Lower leg skin (tissue), 3 donors: ENCODE data around the gene DCDC2.

ENCODE experiments used
- POLR2A ChIP-seq, 2 donors: fragments of 450-650 bp; IDR thresholded peaks; one replicate each; pipeline ENCODE4 v1.6.1; 2016 to 2017; ENCODE audit warnings: antibody characterized with exemption in 2 of 2, mild to moderate bottlenecking in 1 of 2, moderate library complexity in 1 of 2
- TF ChIP-seq, protein P1 (sequence below), 3 donors: fragments of 450-650 bp; IDR thresholded peaks; one replicate each; pipeline ENCODE4 v1.5.1; 2016; ENCODE audit warnings: antibody characterized with exemption in 3 of 3, mild to moderate bottlenecking in 3 of 3, moderate library complexity in 2 of 3

DNA sequence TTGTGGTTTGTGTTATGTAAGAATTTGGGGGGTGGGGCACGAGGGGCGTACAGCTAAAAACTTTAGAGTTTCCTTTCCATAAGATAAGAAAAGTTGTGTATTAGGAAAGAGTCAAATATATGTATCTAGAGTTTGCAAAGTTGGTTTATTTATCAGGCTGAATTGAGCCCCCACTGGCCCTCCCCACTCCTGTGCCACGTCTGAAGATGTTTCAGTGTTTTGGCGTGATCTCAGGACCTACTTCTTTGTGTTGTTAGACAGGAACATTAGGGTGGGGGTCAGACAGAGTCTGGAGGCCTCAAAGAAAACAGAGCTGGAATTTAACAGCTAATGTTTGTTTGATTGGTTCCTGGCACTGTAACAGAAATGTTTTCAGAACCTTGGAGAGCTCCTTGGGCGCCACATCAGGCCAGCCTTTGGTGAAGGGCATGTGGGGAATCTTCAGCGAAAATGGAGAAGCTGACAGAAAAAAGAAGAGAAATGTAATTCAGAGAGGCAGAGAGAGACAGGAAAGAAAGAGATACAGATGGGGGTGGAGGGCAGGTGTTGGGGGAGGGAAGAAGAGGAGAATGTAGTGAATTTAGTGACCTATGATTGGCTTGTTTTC lies 231.2 kb downstream of the DCDC2 start:
- TF ChIP-seq, protein P1, sequence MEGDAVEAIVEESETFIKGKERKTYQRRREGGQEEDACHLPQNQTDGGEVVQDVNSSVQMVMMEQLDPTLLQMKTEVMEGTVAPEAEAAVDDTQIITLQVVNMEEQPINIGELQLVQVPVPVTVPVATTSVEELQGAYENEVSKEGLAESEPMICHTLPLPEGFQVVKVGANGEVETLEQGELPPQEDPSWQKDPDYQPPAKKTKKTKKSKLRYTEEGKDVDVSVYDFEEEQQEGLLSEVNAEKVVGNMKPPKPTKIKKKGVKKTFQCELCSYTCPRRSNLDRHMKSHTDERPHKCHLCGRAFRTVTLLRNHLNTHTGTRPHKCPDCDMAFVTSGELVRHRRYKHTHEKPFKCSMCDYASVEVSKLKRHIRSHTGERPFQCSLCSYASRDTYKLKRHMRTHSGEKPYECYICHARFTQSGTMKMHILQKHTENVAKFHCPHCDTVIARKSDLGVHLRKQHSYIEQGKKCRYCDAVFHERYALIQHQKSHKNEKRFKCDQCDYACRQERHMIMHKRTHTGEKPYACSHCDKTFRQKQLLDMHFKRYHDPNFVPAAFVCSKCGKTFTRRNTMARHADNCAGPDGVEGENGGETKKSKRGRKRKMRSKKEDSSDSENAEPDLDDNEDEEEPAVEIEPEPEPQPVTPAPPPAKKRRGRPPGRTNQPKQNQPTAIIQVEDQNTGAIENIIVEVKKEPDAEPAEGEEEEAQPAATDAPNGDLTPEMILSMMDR (IDR thresholded peaks at IDR 0.05), result no peak
- TF ChIP-seq POLR2A (IDR thresholded peaks at IDR 0.05), result no peak
